Femur (tissue), 1 donor: ENCODE data around the gene DPEP2.
"Not testable (repeated sequence)": the region's sequence is repeated elsewhere in the genome, so short reads cannot be mapped to it uniquely, and the experiment has no call there.

ENCODE experiments used
- DNase-seq: peaks from one replicate; pipeline ENCODE4 v3.0.0-alpha.2; 2017

DPEP2 gene, protein sequence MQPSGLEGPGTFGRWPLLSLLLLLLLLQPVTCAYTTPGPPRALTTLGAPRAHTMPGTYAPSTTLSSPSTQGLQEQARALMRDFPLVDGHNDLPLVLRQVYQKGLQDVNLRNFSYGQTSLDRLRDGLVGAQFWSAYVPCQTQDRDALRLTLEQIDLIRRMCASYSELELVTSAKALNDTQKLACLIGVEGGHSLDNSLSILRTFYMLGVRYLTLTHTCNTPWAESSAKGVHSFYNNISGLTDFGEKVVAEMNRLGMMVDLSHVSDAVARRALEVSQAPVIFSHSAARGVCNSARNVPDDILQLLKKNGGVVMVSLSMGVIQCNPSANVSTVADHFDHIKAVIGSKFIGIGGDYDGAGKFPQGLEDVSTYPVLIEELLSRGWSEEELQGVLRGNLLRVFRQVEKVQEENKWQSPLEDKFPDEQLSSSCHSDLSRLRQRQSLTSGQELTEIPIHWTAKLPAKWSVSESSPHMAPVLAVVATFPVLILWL

DNA sequence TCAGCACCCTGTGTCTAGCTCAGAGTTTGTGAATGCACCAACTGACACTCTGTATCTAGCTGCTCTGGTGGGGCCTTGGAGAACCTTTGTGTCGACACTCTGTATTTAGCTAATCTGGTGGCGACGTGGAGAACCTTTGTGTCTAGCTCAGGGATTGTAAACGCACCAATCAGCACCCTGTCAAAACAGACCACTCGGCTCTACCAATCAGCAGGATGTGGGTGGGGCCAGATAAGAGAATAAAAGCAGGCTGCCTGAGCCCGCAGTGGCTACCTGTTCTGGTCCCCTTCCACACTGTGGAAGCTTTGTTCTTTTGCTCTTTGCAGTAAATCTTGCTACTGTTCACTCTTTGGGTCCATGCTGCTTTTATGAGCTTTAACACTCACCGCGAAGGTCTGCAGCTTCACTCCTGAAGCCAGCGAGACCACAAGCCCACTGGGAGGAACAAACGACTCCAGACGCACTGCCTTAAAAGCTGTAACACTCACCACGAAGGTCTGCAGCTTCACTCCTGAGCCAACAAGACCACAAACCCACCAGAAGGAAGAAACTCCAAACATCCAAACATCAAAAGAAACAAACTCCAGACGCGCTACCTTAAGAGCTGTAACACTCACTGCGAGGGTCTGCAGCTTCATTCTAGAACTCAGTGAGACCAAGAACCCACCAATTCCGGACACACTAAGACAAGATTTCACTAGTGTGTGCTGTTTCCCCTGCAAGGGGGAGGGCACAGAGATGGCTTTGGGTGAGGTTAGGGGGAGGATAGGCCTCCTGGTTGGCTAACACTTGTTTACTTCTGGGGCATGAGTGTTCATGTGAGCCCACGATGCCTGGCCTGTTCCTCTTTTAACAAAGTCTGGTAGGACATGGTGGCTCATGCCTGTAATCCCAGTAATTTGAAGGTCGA lies at the start of gene DPEP2:
Gene DPEP2, minus strand, starts transcription at position 706 of the 910 bp plus-strand sequence. CDS start 6,272 bp downstream, outside the sequence.
- DNase-seq, result not testable (repeated sequence)

DNA sequence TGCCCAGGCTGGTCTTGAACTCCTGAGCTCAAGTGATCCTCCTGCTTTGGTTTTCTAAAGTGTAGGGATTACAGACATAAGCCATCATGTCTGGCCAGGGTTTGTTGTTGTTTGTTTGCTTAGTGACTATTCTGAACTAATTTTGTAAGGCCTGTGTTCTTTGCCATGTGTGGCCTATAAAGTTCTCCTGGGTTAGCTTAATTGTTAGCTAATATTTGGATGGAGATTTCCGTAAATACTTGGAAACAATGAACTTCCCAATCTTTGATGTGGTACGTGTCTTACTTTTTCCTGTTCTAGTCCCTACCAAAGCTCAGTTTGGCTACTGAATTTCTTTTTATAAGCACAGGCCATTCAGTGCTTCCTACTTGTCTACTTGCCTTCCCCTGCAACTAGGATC lies 48.7 kb upstream of the DPEP2 start:
- no peak for DNase-seq

DNA sequence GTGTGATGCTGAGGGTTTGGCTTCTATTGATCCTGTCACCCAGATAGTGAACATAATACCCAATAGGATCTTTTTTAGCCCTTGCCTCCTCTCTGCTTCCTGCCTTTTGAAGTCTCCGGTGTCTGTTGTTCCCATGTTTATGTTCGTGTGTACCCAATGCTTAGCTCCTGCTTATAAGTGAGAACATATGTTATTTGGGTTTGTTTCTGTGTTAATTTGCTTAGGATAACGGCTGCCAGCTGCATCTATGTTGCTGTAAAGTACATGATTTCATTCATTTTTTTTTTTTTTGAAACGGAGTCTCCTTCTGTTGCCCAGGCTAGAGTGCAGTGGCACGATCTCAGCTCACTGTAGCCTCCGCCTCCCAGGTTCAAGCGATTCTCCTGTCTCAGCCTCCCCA lies 46.8 kb upstream of the DPEP2 start:
- DNase-seq, result no peak

DNA sequence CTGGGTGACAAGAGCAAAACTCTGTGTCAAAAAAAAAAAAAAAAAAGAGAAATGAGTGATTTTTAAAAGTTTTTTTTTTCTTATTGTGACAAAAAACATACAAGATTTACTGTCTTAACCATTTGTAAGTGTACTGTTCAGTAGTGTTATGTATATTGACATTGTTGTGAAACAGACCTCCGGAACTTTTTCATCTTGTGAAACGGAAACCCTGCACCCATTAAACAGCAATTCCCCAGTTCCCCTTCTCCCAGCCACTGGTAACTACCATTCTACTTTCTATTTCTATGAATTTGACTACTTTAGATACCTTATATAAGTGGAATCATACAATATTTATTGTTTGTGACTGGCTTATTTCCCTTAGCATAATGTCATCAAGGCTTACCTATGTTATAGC lies 42.5 kb upstream of the DPEP2 start:
- DNase-seq, result no peak

DNA sequence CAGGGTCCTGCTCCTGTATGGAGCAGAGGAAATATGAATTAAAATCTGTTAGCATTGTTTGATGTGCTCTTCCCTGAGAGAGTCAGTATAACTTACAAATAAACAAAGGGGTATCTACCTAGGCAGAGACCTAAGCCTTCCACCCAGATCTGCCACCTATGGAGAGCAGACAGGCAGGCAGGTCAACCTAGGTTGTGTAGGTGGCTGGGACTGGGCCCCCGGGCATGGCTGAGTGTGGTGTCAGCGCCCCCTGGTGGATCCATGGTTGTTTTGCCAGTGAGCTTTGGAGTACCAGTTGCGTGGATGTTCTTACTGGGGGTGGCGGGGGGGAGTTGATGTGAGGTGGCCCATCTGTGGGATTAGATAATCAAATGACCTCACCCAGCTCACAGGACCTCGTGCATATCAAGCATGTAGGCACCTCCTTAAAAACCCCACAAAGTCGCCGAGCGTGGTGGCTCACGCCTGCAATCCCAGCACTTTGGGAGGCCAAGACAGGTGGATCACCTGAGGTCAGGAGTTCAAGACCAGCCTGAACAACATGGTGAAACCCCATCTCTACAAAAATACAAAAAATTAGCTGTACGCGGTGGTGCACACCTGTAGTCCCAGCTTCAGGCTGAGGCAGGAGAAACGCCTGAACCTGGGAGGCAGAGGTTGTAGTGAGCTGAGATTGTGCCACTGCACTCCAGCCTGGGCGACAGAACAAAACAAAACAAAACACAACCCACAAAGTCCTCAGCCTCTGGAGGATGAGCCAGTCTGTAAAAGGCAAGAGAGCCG lies 41.4 kb upstream of the DPEP2 start:
- DNase-seq, result peak; percentile 82

DNA sequence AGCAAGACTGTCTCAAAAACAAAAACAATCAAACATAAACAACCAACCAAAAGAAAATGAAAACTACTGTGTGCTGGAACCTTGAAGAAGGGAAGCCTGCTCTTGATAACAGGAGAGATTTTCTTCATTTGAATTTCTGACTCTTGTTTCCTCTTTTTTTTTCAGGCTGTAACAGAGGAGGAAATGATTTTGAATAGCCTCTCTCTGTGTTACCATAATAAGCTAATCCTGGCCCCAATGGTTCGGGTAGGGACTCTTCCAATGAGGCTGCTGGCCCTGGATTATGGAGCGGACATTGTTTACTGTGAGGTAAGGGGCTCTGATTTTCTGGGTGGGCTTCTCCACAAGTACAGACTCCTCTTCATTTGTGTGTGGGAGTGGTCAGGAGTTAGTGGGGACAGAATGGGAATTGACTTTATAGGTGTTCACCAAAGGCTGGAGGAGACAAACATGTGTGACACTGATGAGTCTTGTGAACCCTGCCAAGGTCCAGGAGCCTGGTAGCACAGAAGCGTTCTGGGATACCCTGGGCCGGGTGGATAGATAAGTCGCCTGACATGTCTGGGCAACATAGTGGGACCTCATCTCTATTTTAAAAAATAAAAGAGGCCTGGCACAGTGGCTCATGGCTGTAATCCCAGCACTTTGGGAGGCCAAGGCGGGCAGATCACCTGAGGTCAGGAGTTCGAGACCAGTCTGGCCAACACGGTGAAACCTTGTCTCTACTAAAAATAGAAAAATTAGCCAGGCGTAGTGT lies 38.7 kb upstream of the DPEP2 start:
- DNase-seq, result no peak

DNA sequence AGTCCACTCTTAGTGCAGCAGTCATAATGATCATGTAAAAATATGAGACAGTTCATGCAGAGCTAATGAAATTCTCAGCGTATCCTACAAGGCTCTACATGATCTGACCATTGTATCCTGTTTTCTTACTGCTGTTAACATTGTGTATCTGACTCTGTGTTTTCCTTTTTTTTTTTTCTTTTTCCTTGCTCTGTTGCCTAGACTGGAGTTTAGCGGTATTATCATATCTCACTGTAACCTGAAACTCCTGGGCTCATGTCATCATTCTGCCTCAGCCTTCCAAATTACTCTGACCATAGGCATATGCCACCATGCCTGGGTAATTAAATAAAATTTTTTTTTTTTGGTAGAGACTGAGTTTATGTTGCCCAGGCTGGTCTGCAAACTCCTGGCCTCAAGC lies 35.9 kb upstream of the DPEP2 start:
- DNase-seq, result no peak

DNA sequence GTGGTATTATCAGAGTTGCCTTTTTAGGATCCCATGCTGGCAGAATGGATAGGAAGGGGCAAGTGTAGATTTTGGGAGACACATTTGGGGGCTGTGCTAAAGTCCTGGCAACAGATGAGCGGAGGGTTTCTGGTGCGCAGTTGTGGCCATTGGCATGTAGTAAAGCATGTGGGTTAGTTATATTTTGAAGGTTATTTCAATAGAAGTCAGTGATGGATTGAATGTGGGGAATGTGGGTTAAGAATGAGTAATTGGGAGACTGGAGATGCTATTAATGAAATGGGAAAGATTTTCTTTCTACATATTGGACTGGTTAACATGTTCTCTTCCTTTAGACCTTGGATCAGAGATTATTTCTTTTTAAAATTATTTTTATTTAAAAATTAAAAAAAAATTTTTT lies 33.8 kb upstream of the DPEP2 start:
- no peak for DNase-seq

DNA sequence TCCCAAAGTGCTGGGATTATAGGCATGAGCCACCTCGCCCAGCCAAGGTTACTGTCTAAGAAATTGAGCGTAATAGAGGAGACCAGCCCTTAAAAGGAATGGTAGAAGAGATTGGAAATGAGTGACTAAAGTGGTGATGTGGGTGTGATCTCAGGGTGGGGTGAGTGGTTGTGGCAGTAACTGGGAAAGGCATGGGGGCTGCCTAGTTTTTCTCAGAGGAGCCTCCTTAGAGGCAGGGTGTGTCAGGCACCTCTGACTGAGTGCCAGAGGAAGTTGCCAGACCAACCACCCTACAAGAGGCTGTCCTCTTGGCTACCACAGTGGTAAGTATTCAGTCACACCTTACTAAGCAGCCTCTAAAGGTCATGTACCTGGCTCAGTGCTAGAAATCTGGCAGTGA lies 32.7 kb upstream of the DPEP2 start:
- no peak for DNase-seq

DNA sequence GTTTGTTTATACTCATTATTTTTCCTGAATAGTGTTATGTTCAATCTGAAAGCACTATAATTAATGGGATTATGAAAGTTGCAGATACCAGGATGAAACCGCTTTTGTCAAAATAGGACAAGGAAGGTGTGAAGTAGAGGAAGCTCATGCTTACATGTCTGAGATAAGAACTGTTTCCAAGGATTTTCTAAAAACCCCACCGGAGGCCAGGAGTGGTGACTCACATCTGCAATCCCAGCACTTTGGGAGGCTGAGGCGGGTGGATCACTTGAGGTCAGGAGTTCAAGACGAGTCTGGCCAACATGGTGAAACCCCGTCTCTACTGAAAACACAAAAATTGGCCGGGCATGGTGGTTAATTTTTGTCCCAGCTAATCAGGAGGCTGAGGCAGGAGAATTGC lies 30.8 kb upstream of the DPEP2 start:
- DNase-seq, result not testable (repeated sequence)

DNA sequence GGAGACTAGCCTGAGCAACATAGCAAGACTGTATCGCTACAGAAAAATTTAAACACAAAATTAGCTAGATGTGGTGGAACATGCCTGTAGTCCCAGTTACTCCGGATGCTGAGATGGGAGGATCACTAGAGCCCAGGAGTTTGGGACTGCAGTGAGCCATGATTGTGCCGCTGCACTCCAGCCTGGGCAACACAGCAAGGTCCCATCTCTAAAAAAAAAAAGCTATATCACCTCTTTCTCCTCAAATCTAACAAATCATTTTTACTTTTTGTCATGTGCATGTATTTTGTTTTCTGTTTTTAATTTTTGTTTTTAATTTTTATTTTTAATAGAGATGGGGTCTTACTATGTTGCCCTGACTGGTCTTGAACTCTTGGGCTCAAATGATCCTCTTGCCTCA lies 29.7 kb upstream of the DPEP2 start:
- no peak for DNase-seq

DNA sequence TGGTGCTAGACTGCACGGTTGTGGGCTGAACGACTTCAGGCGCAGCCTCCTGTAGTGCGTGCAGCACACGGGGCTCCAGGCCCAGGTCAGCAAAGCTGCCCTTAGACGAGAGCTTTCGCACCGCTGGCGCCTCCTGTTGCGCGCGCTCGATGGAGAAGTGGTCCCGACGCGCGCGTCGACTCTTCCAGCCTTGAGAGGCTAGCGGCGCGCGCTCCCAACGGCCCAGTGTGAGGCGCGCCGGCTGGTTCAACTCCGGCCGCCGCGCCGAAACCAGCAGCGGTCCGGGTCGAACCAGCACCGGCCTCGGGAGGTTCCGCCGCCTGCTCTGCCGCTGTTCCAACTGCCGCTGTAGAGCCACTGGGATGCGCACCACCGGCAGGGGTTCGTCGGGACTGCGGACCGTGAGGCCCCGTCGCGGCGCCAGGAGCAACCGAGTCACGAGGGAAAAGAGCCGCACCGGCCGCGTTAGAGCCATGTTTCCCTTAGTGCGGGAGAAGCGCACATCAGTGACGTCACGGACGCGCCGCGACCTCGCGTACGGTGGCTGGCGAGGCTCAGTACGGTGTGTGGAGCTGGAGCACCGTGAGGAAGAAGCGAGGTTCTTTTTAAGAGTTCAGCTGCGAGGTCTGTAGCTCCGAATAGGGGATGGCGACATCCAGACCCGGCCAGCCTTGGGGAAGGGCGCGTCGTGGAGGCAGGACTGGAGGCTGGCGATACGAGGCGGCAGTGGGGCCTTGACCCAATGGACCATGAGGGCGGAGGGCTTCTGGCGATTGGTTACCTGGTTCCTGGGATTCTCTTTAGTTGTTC lies 23.6 kb upstream of the DPEP2 start, which contains the start of the genes DDX28 and DUS2:
Gene DDX28, minus strand, starts transcription at position 505 of the 810 bp plus-strand sequence. Its CDS starts 30 bp downstream, at position 475.
Gene DUS2, plus strand, starts transcription at position 557 of the 810 bp plus-strand sequence. CDS start 14,740 bp downstream, outside the sequence.
- peak; percentile 96 for DNase-seq

DNA sequence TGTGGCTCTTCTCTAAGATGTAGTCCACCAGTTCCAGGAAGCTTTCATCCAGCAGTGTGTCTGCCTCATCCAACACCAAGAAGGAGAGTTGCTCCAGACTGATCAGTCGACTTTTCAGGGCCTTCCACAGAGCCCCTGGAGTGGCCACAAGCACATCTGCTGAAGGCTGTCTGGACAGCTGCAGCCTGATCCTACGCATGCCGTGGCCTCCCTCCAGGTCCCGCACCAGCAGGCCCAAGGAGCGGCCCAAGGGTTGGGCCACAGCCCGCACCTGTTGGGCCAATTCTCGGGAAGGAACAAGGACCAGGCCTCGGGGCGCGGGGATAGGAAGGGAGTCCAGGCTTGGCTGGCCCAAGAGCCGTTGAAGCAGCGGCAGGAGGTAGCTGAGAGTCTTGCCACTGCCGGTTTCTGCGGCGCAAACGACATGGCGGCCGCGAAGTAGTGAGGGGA lies 23.0 kb upstream of the DPEP2 start:
- DNase-seq, result peak; percentile 23

DNA sequence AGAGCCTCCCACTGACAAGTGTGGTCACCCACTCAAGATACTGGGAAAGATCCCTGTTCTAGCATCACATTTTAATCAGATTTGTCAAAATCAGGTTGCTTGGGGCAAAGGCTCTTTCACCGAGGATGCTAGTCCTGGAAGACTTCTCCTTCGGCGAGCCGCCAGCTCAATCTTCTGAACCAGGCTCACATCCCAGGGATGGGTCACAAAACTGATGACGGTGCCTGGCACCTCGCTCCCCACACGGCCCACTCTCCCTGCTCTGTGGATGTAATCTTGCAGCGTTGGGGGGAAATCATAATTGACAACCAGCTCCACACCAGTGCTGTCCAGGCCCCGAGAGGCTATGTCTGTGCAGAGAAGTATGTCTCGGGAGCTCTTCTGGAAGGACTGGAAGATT lies 22.2 kb upstream of the DPEP2 start:
- no peak for DNase-seq

DNA sequence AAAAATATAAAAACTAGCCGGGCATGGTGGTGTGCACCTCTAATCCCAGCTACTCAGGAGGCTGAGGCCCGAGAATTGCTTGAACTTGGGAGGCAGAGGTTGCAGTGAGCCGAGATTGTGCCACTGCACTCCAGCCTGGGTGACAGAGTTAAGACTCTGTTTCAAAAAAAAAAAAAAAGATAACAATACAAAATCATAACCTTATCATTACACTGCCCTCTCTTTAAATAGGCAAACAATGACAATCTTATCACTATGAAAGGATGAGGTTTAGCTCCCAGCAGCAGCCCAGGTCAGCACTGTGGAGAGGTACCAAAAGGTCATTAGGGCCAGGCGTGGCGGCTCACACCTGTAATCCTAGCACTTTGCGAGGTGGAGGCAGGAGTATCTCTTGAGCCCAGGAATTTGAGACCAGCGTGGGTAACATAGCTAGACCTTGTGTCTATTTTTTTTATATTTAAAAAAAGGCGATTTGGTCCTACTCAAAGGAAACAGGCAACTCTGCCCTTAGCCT lies 19.9 kb upstream of the DPEP2 start:
- DNase-seq, result no peak

DNA sequence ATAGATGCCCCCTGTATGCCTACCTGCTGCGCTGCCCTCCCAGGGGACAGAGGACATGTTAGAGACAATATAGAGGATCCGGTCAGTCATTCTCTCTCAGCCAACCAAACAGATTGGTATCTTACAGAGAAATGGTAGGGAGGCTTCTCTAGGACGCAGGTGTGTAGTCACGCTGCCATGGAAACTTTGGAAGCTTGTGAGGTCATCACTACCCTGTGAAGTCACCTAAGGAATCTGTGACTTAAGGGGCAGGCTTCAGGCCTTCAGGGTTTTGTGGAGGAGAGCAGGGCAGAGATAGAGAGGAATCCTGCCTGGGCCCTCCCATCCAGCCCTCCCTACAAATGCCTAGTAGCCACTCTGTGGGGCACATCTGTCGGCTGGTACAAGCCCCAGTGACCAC lies 16.4 kb upstream of the DPEP2 start, which contains the start of gene DPEP2NB:
Gene DPEP2NB, minus strand, starts transcription at position 231 of the 400 bp plus-strand sequence. Its CDS starts 141 bp downstream, at position 90.
- no peak for DNase-seq

DNA sequence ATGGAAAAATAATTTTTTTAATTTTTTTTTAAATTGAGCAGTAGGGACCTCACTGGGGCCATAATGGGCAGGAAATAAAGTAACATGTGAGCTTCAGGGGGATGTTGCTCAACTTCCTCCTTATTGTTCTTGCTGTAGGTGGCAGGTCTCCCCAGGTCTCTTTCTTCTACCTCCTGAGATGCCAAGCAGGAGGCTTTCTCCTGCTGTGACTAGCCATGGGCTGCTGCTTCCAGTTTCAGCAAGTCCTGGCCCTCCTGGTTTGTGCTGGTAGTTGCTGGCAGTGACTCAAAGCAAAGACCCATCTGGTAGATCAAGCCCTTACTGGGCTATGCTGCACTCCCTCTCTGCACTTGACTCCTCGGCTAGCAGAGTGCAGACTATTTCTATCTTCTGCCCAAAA lies 14.2 kb upstream of the DPEP2 start:
- DNase-seq, result no peak

DNA sequence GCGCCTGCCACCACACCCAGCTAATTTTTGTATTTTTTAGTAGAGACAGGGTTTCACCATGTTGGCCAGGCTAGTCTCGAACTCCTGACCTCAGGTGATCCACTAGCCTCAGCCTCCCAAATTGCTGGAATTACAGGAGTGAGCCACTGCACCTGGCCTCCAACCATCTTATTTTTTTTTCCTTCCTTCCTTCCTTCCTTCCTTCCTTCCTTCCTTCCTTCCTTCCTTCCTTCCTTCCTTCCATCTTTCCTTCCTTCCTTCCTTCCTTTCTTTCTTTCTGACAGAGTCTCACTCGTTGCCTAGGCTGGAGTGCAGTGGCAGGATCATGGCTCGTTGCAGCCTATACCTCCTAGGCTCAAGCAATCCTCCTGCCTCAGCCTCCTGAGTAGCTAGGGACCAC lies 10.6 kb upstream of the DPEP2 start:
- DNase-seq, result not testable (repeated sequence)

DNA sequence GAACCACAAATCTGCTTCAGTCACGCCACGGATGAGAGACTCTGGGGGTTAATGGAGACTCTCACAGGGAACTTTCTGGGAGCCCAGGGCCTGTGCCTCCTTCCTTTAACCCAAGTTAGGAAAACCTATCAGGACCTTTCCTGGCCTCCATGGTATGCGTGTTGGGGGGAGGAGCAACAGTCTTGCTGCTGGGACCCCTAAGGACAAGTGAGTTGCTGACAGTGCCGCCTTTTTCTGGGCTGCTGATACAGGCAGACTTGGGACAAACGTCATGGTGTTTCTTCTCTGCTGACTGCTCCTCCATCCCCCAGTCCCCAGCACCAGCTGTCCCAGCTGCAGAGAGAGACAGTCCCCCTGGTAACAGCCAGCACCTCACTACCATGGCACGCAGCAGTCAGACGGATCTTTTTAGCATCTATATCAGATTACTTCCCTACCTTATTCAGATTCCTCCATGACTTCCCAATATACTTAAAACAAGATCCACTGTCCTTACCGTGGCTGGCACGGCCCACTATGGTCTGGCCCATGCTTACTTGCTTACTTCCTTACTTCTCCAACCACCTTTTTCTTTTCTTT lies 10.0 kb upstream of the DPEP2 start:
- no peak for DNase-seq

DNA sequence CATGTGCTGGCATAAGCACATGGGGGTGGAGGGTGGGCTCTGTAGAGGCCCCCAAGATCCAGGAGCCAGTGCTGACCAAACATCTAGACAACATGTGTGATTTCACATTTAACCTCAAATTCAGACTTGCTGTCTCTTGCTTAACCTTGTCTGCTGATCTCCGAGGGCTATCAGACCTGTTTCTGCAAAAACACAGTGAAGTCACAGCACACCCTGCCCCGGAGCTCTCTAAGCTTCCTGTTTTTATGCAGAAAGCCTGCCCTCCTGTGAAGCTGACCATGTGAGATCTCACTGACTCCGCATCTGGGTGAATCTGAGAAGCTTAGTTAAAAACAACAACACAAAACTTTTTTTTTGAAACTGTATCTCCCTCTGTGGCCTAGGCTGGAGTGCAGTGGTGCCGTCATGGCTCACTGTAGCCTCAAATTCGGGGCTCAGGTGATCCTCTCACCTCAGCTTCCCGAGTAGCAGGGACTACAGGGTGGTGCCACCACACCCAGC lies 6.6 kb upstream of the DPEP2 start:
- DNase-seq, result peak; percentile 52
